ENCODE data around the gene TRDN. TPM values are rescaled to one million over a fixed set of nuclear protein-coding genes. Genes with fewer than 3 reads are reported as not detected.
A peak's percentile ranks its signal among the peaks of the same experiment; 100 is the strongest.
"Not testable (repeated sequence)": the region's sequence is repeated elsewhere in the genome, so short reads cannot be mapped to it uniquely, and the experiment has no call there.

TRDN gene
- polyA plus RNA-seq, 3 donors = 2.6 to 3.0 (median 3.0) TPM

DNA sequence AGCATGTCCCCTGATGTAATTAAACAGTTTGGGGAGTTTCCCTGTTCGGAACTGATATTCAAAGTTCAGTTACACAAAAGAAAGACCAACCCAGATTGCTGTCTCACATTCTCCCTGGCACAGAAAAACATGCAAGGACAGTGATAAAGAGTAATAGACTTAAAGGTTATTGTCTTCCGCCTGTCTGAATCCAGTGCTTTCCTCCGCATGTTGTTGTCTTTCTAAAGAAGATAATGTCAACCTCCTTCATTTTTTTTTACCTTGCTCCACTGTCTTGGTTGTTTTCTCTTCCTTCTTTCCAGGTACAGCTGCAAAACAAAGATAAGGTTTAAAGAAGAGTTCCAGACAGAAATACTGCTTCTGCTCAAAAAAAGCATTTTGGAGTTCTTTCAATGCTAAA lies 284.5 kb downstream of the TRDN start:
- no peak for DNase-seq (ENCODE audit: extremely low read depth in 1 of 11, low read depth in 9 of 11, low spot score in 4 of 11)

DNA sequence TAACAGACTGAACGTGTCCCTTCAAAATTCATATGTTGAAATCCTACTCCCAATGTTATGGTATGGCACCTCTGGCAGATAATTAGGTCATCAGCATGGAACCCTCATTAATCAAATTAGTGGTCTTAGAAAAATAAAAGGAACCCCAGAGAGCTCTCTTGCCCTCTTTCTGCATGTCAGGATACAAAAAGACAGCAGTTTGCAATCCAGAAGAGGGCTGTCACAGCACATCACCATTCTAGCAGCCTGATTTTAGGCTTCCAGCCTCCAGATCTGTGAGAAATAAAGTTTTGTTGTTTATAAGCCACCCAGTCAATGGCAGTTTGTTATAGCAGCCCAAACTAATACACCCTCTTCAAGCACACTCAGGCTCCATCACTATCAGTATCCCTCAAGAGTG lies 292.9 kb downstream of the TRDN start:
- no peak for DNase-seq (ENCODE audit: extremely low read depth in 1 of 11, low read depth in 9 of 11, low spot score in 4 of 11)

DNA sequence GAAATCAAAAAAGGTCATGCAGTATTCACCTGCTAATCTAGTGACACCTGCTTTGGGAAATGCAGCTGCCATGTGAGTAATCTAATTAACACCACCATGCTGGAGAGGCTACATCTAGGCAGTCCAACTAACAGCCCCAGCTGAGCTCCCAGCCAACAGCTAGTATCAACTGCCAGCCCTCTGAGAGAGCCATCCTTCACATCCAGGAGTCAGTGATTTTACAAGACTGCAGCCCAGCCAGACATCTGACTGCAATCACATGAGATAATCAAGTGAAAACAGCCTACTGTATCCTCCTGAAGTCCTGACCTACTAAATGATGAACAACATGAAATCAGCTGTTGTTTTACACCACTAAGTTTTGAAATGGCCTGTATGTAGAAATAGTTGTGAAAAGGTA lies 298.4 kb downstream of the TRDN start:
- DNase-seq (ENCODE audit: extremely low read depth in 1 of 11, low read depth in 9 of 11, low spot score in 4 of 11) = no peak

DNA sequence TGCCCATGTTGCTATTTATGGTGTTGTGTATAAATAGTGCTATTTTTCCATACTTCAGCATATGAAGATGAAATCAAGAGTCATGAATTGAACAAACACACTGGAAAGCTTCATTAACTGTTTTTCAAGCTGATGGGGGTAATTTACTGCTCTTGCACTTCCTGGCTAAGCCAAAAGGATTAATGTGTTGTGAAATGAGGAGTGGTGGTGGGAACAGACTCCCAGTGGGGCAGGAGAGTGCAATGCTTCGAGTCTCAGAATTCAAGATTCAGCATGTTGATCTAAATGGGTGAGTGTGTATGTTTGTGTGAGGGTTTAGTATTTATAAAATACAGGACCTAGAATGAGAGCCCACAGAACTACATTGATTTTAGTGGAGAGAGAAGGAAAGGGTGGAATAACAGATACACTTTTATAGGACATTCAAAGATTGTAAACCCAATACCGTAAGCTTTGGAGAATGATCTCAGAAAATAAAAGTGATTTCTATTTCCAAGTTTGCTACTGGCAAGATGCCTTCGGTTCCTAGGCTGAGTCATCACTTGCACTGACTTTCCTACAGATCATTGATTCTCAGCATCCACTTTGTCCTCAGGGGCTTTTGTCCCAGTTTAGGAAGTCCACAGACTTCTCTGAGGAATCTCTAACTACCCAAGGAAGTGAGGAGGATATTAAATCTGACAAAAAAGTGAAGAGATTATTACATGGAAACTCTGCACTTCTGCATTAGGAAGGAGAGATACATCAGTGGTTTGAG lies 303.6 kb downstream of the TRDN start:
- DNase-seq (ENCODE audit: extremely low read depth in 1 of 11, low read depth in 9 of 11, low spot score in 4 of 11) = no peak

DNA sequence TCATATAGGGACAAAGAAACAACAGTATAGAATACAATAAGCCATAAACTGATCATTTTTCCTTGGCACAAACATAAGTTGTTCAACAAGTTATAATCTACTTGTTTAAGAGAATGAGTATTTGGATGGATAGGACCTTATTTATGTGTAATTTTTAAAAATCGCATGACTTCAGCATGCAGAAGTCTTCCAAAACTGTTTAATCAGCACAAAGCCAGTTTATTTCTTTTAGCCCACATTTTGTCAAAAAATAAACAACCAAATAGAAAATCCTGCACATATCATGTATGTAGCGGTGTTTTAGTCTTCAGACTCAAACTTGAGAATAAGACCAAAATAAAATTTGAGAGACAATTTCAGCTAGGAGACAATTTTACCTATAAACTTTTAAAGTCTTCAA lies 304.7 kb downstream of the TRDN start:
- no peak for DNase-seq (ENCODE audit: extremely low read depth in 1 of 11, low read depth in 9 of 11, low spot score in 4 of 11)

DNA sequence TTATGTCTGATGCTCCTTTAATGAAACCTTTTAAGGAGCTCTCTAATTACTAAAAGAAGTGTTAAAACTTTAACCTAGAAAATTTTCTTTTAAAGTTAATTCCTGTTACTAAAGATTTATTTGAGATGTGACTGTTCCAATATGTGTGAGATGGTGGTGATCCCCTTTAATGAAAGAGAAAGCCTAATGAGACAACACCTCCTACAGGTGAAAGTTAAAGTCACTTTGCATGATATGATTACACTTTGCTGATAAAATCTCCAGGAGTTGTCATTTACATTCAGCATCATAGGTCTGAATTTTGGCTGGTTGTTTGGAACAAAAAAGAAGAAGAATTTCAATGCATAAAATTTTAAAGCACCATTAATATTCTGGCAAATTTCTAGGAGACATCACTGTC lies 307.4 kb downstream of the TRDN start:
- no peak for DNase-seq (ENCODE audit: extremely low read depth in 1 of 11, low read depth in 9 of 11, low spot score in 4 of 11)

DNA sequence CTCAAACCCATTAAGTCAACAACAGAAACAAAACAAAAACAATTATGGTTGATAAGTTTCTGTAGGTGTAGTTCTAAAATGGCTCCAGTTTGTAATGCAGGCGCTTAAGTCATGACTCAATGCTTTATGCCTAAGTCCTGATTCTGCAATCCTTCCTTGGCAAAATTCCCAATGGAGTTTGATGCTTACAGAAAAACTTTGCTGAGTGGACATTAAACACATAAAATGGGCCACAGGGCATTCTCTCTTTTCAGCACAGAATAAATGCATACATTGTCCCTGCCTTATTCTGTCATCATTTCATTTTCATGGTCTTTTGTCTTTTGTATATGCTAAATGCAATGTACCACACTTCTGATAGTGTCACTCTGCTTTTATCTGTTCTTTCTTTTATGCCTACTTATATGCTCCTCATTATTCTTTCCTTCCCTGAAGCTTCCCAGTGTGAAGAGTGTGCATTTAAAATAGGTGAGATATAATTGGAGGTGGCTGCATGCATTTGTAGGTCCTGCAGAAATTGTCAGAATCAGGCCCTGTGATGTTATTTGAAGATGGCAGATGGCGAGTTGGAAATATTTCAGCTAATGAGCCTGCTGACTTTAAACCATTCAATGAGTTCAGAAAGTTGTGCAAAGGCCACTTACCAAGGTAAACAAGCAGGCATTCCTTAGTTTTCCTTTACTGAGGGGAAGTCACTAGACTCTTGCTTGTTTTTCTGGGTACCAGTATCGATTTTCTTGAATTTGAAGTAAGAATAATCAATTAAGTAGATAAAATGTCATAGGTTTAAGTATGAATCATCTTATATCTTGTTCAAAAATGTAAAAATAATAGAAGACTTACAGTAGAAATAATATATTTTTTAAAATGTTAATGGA lies 313.1 kb downstream of the TRDN start:
- peak in 1 of 11 donors; percentile 4 for DNase-seq (ENCODE audit: extremely low read depth in 1 of 11, low read depth in 9 of 11, low spot score in 4 of 11)

DNA sequence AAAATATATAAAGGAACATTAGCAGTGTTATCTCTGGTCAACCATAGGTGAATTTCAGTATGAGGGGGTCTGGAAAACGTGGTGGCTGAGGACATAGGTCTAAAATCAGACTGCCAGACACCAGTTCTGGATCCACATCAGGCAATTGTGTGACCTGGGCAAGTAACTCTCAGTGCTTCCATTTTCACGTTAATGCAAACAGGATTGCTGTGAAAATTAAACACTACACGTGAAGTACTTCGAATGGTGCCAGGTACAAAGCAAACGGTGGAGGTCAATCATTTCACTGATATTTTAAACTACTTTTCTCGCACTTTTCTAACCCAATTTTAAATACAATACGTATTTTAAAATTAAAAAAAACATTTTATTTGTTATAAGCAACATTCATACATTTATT lies 315.7 kb downstream of the TRDN start:
- no peak for DNase-seq (ENCODE audit: extremely low read depth in 1 of 11, low read depth in 9 of 11, low spot score in 4 of 11)

DNA sequence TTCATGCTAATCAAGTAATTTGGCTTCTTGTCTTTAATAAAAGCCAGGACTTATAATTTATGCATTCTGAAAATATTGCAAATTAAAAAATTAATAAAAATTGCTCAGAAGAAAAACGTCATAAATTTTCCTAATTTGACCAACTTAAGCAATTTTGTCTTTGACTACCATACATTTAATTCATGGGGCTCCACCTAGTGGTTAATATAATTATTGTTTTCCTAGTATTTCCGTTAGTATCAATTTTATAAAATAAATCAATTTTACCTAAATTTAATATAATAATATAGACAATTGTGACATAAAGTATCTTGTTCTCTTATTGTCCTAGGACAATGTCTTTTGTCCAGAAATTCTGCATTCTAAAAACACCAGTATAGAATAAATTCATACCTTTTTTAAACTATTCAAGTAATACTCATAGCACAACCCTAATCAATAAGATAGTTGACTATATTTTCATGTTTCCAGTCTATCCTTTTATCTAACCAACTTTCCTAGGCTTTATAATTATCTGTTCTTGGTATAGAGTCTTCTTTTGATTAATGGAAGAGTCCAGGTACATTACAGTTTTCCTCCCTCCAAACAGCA lies 319.9 kb downstream of the TRDN start:
- DNase-seq (ENCODE audit: extremely low read depth in 1 of 11, low read depth in 9 of 11, low spot score in 4 of 11) = no peak

DNA sequence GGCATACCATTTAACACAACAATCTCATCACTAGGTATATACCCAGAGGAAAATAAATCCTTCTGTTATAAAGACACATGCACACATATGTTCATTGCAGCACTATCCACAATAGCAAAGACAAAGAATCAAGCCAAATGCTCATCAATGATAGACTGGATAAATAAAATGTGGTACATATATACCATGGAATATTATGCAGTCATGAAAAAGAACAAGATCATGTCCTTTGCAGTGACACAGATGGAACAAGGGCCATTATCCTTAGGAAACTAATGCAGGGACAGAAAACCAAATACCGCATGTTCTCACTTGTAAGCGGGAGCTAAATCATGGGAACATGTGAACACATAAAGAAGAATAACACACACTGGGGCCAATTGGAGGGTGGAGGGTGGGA lies 322.3 kb downstream of the TRDN start:
- DNase-seq (ENCODE audit: extremely low read depth in 1 of 11, low read depth in 9 of 11, low spot score in 4 of 11) = not testable (repeated sequence)

DNA sequence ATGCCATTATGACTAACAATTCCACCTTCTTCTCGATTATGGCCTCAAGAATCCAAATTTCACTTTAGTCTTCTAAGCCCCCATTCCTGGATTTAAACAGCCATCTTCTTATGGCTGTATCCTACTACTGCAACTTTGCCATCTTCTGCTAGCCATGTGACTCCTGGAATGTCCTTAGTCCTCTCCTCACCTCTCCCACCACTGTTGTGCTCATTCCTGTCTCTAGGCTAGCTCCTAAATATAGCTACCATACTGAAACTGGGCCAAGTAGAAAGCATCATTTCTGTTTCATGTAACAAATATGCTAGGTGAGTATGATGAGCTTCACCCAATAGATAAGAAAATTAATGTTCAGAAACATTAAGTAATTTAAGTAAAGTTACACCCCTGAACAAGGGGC lies 327.6 kb downstream of the TRDN start:
- DNase-seq (ENCODE audit: extremely low read depth in 1 of 11, low read depth in 9 of 11, low spot score in 4 of 11) = no peak

DNA sequence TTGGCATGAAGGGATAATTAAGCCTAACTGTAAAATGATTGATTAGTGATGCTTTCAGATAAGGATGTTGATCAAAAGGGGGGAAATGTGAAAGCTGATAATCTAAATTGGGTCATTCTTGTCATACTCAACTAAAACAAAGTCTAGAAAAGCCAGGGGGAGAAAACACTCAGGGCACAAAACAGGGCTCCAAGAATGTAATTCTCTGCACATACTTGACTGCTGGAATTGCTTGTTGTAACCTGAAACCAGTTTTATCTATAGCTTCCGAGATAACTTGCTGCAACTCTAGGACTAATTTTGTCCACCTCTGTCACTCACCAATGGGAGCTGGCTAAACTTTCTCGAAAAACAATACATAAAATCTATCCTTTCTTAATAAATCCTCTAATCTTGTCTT lies 330.4 kb downstream of the TRDN start:
- DNase-seq (ENCODE audit: extremely low read depth in 1 of 11, low read depth in 9 of 11, low spot score in 4 of 11) = no peak

DNA sequence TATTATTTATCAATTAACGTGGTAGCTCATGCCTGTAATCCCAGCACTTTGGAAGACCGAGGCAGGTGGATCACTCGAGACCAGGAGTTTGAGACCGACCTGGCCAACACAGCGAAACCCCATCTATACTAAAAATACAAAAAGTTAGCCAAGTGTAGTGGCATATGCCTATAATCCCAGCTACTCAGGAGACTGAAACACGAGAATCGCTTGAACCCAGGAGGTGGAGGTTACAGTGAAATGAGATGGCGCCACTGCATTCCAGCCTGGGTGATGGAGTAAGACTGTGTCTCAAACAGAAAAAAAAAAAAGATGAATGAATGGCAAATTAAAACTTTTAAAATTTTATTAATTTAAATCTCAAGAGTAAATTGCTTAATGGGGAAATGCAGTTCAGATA lies 341.1 kb downstream of the TRDN start:
- no peak for DNase-seq (ENCODE audit: extremely low read depth in 1 of 11, low read depth in 9 of 11, low spot score in 4 of 11)

DNA sequence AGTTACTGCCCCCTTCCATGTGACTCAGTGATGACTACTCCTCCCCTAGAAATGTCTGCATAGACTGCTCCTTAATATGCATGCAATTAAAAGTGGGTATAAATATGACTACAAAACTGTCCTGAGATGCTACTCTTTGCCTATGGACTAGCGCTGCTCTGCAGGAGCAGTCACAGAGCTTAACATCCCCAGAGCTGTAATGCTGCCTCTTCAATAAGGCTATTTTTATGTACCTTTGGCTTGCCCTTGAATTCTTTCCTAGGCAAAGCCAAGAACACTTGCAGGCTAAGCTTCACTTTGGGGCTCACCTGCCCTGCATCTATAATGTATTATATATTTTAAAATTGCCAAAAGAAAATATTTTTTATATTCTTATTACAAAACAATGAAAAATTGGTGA lies 341.6 kb downstream of the TRDN start:
- no peak for DNase-seq (ENCODE audit: extremely low read depth in 1 of 11, low read depth in 9 of 11, low spot score in 4 of 11)

DNA sequence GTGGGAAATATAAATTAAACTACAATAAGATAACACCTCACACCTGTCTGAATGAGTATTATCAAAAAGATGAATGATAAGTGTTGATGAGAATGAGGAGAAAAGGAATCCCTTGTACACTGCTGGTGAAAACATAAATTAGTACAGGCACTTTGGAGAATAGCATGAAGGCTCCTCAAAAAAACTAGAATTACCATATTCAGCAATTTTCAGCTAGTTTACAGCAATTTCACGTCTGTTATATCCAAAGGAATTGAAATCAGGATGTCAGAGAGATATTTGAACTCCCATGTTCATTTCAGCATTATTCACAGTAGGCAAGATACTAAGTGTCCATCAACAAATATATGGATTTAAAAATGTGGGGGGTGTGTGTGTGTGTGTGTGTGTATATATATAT lies 348.1 kb downstream of the TRDN start:
- no peak for DNase-seq (ENCODE audit: extremely low read depth in 1 of 11, low read depth in 9 of 11, low spot score in 4 of 11)

DNA sequence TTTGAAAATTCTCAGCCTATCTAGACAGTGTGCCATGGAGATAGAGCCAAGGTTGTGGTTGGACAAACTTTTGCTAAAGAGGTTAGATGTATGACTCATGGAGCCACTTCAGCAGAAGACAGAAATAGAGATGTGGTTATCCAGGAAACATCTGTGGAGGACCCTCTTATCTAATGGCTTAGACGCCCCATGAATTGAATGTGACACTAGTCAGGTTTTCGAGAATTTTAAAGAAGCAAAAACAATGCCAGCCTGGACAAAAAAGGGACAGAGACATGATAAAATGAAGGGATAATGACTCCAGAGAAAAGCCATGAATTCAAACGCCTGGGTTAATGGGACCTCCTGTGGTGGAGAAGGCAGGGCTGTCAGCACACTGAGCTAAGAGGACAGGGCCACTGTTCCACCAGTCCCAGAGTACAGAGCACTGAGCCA lies 360.2 kb downstream of the TRDN start:
- DNase-seq (ENCODE audit: extremely low read depth in 1 of 11, low read depth in 9 of 11, low spot score in 4 of 11) = no peak

DNA sequence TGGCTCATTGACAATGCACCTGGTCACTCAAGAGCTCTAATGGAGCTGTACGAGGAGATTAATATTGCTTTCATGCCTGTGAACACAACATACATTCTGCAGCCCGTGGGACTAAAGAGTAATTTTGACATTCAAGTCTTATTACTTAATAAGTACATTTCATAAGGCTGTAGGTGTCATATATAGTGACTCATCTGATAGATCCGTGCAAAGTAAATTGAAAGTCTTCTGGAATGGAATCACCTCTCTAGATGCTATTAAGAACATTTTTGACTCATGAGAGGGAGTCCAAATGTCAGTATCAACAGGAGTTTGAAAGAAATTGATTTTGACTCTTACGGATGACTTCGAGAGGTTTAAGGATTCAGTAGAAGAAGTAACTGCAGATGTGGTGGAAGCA lies 372.8 kb downstream of the TRDN start:
- DNase-seq (ENCODE audit: extremely low read depth in 1 of 11, low read depth in 9 of 11, low spot score in 4 of 11) = no peak

DNA sequence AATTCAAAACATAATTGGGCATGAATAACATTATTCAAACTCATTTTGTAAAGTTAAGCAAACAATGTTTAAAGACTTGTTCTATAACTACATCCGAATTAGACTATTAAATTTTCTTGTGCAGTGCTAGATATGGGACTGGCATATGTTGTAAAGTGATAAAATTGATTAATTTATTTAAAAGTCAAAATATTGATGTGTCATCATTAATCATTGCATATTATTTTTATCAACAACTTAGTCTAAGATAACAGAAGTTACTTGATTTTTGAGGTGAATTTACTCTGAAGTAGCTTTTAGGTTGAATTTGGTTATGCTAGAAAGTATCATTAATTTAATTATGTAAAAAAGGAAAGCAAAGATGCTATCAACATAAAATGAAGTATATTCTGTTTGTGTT lies 396.1 kb downstream of the TRDN start:
- DNase-seq (ENCODE audit: extremely low read depth in 1 of 11, low read depth in 9 of 11, low spot score in 4 of 11) = no peak

DNA sequence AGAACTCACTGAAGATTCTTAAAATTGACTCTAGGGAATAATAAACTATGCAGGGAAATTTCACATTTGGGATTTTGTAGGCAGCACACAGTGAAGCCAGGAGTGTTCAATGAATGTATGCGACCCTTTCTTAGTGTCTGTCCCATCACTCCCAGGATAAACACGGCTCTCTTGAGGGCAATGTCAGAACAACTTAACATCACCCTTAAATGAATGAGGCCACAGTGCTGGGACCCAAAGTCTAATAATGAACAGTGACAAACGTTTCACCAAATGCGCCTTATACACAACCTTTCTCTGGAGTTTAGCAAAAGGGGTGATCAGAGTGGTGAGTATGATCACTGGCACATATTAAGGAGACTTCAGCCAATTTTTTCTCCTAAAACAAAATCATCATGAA lies 403.4 kb downstream of the TRDN start:
- no peak for DNase-seq (ENCODE audit: extremely low read depth in 1 of 11, low read depth in 9 of 11, low spot score in 4 of 11)

DNA sequence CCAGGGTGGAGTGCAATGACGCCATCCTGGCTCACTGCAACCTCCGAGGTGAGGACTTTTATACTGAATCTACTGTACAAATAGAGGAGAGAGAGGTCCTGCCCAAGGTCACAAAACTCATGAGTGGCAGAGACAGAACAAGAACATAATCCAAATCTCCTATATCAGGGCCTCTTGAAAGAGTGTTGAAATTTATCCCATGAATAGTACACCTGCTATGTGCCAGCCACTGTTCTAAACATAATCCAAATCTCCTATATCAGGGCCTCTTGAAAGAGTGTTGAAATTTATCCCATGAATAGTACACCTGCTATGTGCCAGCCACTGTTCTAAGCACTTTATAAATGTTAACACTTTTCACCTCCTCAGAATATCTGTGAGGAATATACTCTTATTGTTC lies 409.0 kb downstream of the TRDN start:
- not testable (repeated sequence) for DNase-seq (ENCODE audit: extremely low read depth in 1 of 11, low read depth in 9 of 11, low spot score in 4 of 11)

Measured in renal cortex interstitium (tissue), 11 donors.